ENCODE measurements around the gene PILRA. TPM values are rescaled to one million over a fixed set of nuclear protein-coding genes. Genes with fewer than 3 reads are reported as not detected.
"Not testable (repeated sequence)": the region's sequence is repeated elsewhere in the genome, so short reads cannot be mapped to it uniquely, and the experiment has no call there.

Gene PILRA
- total RNA-seq, 1 experiment from 2014 or later = 3.2 TPM

- H2AK5ac ChIP-seq (ENCODE audit: insufficient read length, low read length) = not testable (repeated sequence)
These were observed 9.1 kb downstream of the PILRA start for GRCh38 chr7:100382234-100382853.

More at GRCh38 chr7:100382234-100382853, 9.1 kb downstream of the PILRA start:
- not testable (repeated sequence) for H3K23me2 ChIP-seq (ENCODE audit: insufficient read length, low read depth, low read length, poor library complexity, severe bottlenecking); H2BK12ac ChIP-seq (ENCODE audit: insufficient read length, low read depth, low read length); H3K4me1 ChIP-seq (ENCODE audit: insufficient read depth, low read length); H3K56ac ChIP-seq (ENCODE audit: insufficient read length, low read depth, low read length); H3K23ac ChIP-seq (ENCODE audit: insufficient read length, low read depth, low read length); H4K91ac ChIP-seq (ENCODE audit: insufficient read length, low read depth, low read length); H3K18ac ChIP-seq (ENCODE audit: insufficient read length, low read depth, low read length); H3K27ac ChIP-seq (ENCODE audit: insufficient read length, low read depth, low read length); H3K27me3 Mint-ChIP-seq (ENCODE audit: low read depth); H3K79me2 ChIP-seq (ENCODE audit: insufficient read depth, low read length); H3K4me1 Mint-ChIP-seq; H3K9me3 Mint-ChIP-seq; H3K27ac Mint-ChIP-seq; H3K4me2 ChIP-seq (ENCODE audit: insufficient read depth, insufficient read length, low read length); H2BK120ac ChIP-seq (ENCODE audit: low read depth, low read length, poor library complexity, severe bottlenecking); H4K20me1 ChIP-seq (ENCODE audit: control insufficient read depth, insufficient read depth, insufficient read length); H2AFZ ChIP-seq (ENCODE audit: low read length); H2BK5ac ChIP-seq (ENCODE audit: insufficient read length, low read length); H3K79me1 ChIP-seq (ENCODE audit: insufficient read depth, low read depth, low read length, poor library complexity, severe bottlenecking); H3K4ac ChIP-seq (ENCODE audit: low read depth, low read length); H3K14ac ChIP-seq (ENCODE audit: insufficient read depth, low read length); H4K5ac ChIP-seq (ENCODE audit: insufficient read length, low read depth, low read length); H2BK20ac ChIP-seq (ENCODE audit: low read depth, low read length, poor library complexity, severe bottlenecking); H3T11ph ChIP-seq (ENCODE audit: low read length); H2BK15ac ChIP-seq (ENCODE audit: low read depth, low read length); H3K27me3 ChIP-seq (ENCODE audit: insufficient read depth, low read length); H3K9ac ChIP-seq (ENCODE audit: extremely low read depth, insufficient read length, low read length); H4K8ac ChIP-seq (replicated peaks; ENCODE audit: insufficient read length, low read depth, low read length); H3K36me3 Mint-ChIP-seq (ENCODE audit: insufficient read depth in 1 of 3, low read depth in 3 of 3); H3K9me3 ChIP-seq (ENCODE audit: control insufficient read depth, low read depth, low read length); H3K4me3 Mint-ChIP-seq
- DNase-seq = peak; percentile 70
- no CpG with 5 or more reads among the region's 8 CpGs for WGBS (ENCODE audit: extremely low coverage, insufficient read length, low lambda C conversion rate)

Data from H9 (cell line).